H9 (cell line): ENCODE data around the gene KDM4F. TPM values are rescaled to one million over a fixed set of nuclear protein-coding genes. Genes with fewer than 3 reads are reported as not detected.

Experiments
- DNase-seq: peaks from one replicate; pipeline ENCODE4 v3.0.0-alpha.2; 2017
- H2AFZ ChIP-seq: one replicate; pipeline ENCODE4 v1.6.1; 2013; ENCODE audit warnings: mild to moderate bottlenecking, low read length, control low read depth, moderate library complexity
- H2AK5ac ChIP-seq: 2 replicates; pipeline ENCODE4 v1.6.1; 2013; ENCODE audit warnings: low read length, control low read depth, mixed read lengths; ENCODE audit not compliant: insufficient read length
- H2BK120ac ChIP-seq: one replicate; pipeline ENCODE4 v1.6.1; 2013; ENCODE audit warnings: low read depth, mild to moderate bottlenecking, low read length, control low read depth, inconsistent platforms; ENCODE audit not compliant: poor library complexity, severe bottlenecking
- H2BK12ac ChIP-seq: 2 replicates; pipeline ENCODE4 v1.6.1; 2013; ENCODE audit warnings: low read length, control low read depth, mixed read lengths, low read depth; ENCODE audit not compliant: insufficient read length
- H2BK15ac ChIP-seq: 2 replicates; pipeline ENCODE4 v1.6.1; 2013; ENCODE audit warnings: low read depth, low read length, control low read depth
- H2BK20ac ChIP-seq: one replicate; pipeline ENCODE4 v1.6.1; 2013; ENCODE audit warnings: low read depth, mild to moderate bottlenecking, low read length, control low read depth, inconsistent platforms; ENCODE audit not compliant: poor library complexity, severe bottlenecking
- H2BK5ac ChIP-seq: 2 replicates; pipeline ENCODE4 v1.6.1; 2013; ENCODE audit warnings: low read length, control low read depth, mixed read lengths; ENCODE audit not compliant: insufficient read length
- H3K14ac ChIP-seq: 2 replicates; pipeline ENCODE4 v1.6.1; 2013; ENCODE audit warnings: low read length, control low read depth; ENCODE audit not compliant: insufficient read depth
- H3K18ac ChIP-seq: 2 replicates; pipeline ENCODE4 v1.6.1; 2013; ENCODE audit warnings: low read depth, mild to moderate bottlenecking, mixed read lengths, low read length, control low read depth; ENCODE audit not compliant: insufficient read length
- H3K23ac ChIP-seq: 2 replicates; pipeline ENCODE4 v1.6.1; 2013; ENCODE audit warnings: low read length, control low read depth, mixed read lengths, low read depth; ENCODE audit not compliant: insufficient read length
- H3K23me2 ChIP-seq: 2 replicates; pipeline ENCODE4 v1.6.1; 2013; ENCODE audit warnings: low read depth, mild to moderate bottlenecking, mixed read lengths, low read length, control low read depth; ENCODE audit not compliant: insufficient read length, poor library complexity, severe bottlenecking
- H3K27ac ChIP-seq: 2 replicates; pipeline ENCODE4 v1.5.1; 2013; ENCODE audit warnings: low read length, control low read depth, mixed read lengths, low read depth; ENCODE audit not compliant: insufficient read length
- H3K27me3 ChIP-seq: 2 replicates; pipeline ENCODE4 v1.6.1; 2013; ENCODE audit warnings: low read length, control low read depth, inconsistent platforms; ENCODE audit not compliant: insufficient read depth
- H3K4ac ChIP-seq: 2 replicates; pipeline ENCODE4 v1.6.1; 2013; ENCODE audit warnings: low read depth, mild to moderate bottlenecking, control low read depth, inconsistent platforms, low read length, moderate library complexity
- H3K4me1 ChIP-seq: 2 replicates; pipeline ENCODE4 v1.6.1; 2013; ENCODE audit warnings: low read length, control low read depth, inconsistent platforms; ENCODE audit not compliant: insufficient read depth
- H3K4me2 ChIP-seq: 2 replicates; pipeline ENCODE4 v1.6.1; 2013; ENCODE audit warnings: low read length, control low read depth, mixed read lengths; ENCODE audit not compliant: insufficient read length, insufficient read depth
- H3K56ac ChIP-seq: 2 replicates; pipeline ENCODE4 v1.6.1; 2013; ENCODE audit warnings: low read depth, mild to moderate bottlenecking, mixed read lengths, low read length, control low read depth; ENCODE audit not compliant: insufficient read length
- H3K79me1 ChIP-seq: 2 replicates; pipeline ENCODE4 v1.6.1; 2013; ENCODE audit warnings: low read depth, mild to moderate bottlenecking, moderate library complexity, low read length, control low read depth, inconsistent platforms; ENCODE audit not compliant: insufficient read depth, poor library complexity, severe bottlenecking
- H3K79me2 ChIP-seq: 2 replicates; pipeline ENCODE4 v1.6.1; 2013; ENCODE audit warnings: low read length, control low read depth, inconsistent platforms; ENCODE audit not compliant: insufficient read depth
- H3K9ac ChIP-seq: 2 replicates; pipeline ENCODE4 v1.6.1; 2013; ENCODE audit warnings: low read length, control low read depth, mixed read lengths; ENCODE audit not compliant: insufficient read length; ENCODE audit errors: extremely low read depth
- H3K9me3 ChIP-seq: one replicate; pipeline ENCODE4 v1.6.1; 2013; ENCODE audit warnings: low read depth, low read length, inconsistent platforms; ENCODE audit not compliant: control insufficient read depth
- H3T11ph ChIP-seq: one replicate; pipeline ENCODE4 v1.6.1; 2013; ENCODE audit warnings: mild to moderate bottlenecking, low read length, control low read depth, inconsistent platforms
- H4K20me1 ChIP-seq: one replicate; pipeline ENCODE4 v1.6.1; 2013; ENCODE audit not compliant: control insufficient read depth, insufficient read length, insufficient read depth
- H4K5ac ChIP-seq: 2 replicates; pipeline ENCODE4 v1.6.1; 2013; ENCODE audit warnings: low read depth, mild to moderate bottlenecking, mixed read lengths, low read length, control low read depth; ENCODE audit not compliant: insufficient read length
- H4K8ac ChIP-seq: replicated peaks from 2 replicates; pipeline ENCODE4 v1.6.1; 2013; ENCODE audit warnings: low read length, control low read depth, mixed read lengths, low read depth; ENCODE audit not compliant: insufficient read length
- H4K91ac ChIP-seq: 2 replicates; pipeline ENCODE4 v1.6.1; 2013; ENCODE audit warnings: low read depth, mild to moderate bottlenecking, moderate library complexity, mixed read lengths, low read length, control low read depth; ENCODE audit not compliant: insufficient read length
- H3K27ac Mint-ChIP-seq, 3 experiments: 2 replicates in 2 of 3; 3 replicates in 1 of 3; pipeline ENCODE4 v1.8.0; 2020 to 2021; ENCODE audit warnings: mixed read lengths in 3 of 3, mild to moderate bottlenecking in 1 of 3, moderate library complexity in 1 of 3
- H3K27me3 Mint-ChIP-seq: 2 replicates; pipeline ENCODE4 v1.8.0; 2021; ENCODE audit warnings: low read depth, mild to moderate bottlenecking, moderate library complexity, mixed read lengths
- H3K36me3 Mint-ChIP-seq, 3 experiments: 2 replicates in 2 of 3; 3 replicates in 1 of 3; pipeline ENCODE4 v1.8.0; 2020 to 2021; ENCODE audit warnings: low read depth in 3 of 3, mixed read lengths in 3 of 3; ENCODE audit not compliant: insufficient read depth in 1 of 3
- H3K4me1 Mint-ChIP-seq, 2 experiments: 2 replicates each; pipeline ENCODE4 v1.8.0; 2020; ENCODE audit warnings: mixed read lengths in 2 of 2
- H3K4me3 Mint-ChIP-seq, 2 experiments: 2 replicates in 1 of 2; 3 replicates in 1 of 2; pipeline ENCODE4 v1.8.0; 2020 to 2021; ENCODE audit warnings: mild to moderate bottlenecking in 2 of 2, mixed read lengths in 2 of 2, moderate library complexity in 1 of 2
- H3K9me3 Mint-ChIP-seq, 2 experiments: 2 replicates in 1 of 2; 3 replicates in 1 of 2; pipeline ENCODE4 v1.8.0; 2020; ENCODE audit warnings: mild to moderate bottlenecking in 2 of 2, mixed read lengths in 2 of 2, moderate library complexity in 1 of 2
- WGBS: extraction: QIAGEN DNeasy Blood & Tissue Kit; methylation state at CpG from one replicate; pipeline ENCODE4 v1.1.7; 2013; ENCODE audit warnings: missing lambda C conversion rate, low lambda C conversion rate, mixed read lengths; ENCODE audit not compliant: insufficient read length; ENCODE audit errors: extremely low coverage; 5-methylcytosine and 5-hydroxymethylcytosine counted together
- total RNA-seq: library from RNA; stranded (reverse); gene quantifications from 2 replicates; pipeline ENCODE4 v1.2.1, GENCODE V29; 2021
- TF ChIP-seq, protein P1 (sequence below): fragments of 200-600 bp; sonication (generic); conservative IDR thresholded peaks from 3 replicates; pipeline ENCODE4 v1.8.0; 2021; ENCODE audit warnings: antibody characterized with exemption, mild to moderate bottlenecking

The KDM4F gene
- total RNA-seq, 1 experiment from 2014 or later: not detected

DNA sequence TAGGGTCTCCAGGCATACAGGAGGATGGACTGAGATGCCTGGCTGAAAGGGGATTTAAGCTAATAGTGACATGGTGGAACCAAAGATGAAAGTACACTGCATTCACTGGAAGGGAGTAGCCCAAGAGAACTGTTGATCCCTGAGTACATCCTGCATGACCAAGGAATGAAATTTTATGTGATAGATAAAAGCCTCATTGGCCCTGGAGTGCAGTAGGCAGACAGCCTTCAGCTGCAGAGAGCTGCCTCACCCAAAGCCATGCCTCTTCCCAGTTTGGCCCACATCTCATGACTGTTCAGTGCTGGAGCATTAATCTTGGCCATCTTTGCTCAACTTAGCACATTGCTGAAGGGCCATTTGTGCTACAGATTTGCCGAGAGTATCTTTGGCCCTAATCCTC is 16.2 kb upstream of the KDM4F start:
- Histone ChIP-seq H3T11ph (no peak overlapping the region), H2AK5ac (no peak overlapping the region), H3K4me2 (no peak overlapping the region), H2BK120ac (no peak overlapping the region), H2BK12ac (no peak overlapping the region), H3K56ac (no peak overlapping the region), H4K20me1 (no peaks in the 10 kb centered on the region), H3K23ac (no peak overlapping the region), H3K79me1 (no peaks in the 10 kb centered on the region), H4K8ac (no peak overlapping the region), H2BK15ac (no peak overlapping the region), H2AFZ (no peak overlapping the region), H2BK20ac (no peak overlapping the region), H4K91ac (no peak overlapping the region), H3K18ac (no peak overlapping the region), H3K4ac (no peak overlapping the region), H3K9ac (no peak overlapping the region), H4K5ac (no peak overlapping the region), H3K9me3 (no peaks in the 10 kb centered on the region), H3K27ac (no peak overlapping the region), H3K79me2 (no peaks in the 10 kb centered on the region), H3K27me3 (no peaks in the 10 kb centered on the region), H3K14ac (no peak overlapping the region), H3K4me1 (no peaks in the 10 kb centered on the region), H3K23me2 (no peaks in the 10 kb centered on the region), H2BK5ac (no peak overlapping the region)
- no peak overlapping the region for H3K4me3 Mint-ChIP-seq
- TF ChIP-seq, protein P1, sequence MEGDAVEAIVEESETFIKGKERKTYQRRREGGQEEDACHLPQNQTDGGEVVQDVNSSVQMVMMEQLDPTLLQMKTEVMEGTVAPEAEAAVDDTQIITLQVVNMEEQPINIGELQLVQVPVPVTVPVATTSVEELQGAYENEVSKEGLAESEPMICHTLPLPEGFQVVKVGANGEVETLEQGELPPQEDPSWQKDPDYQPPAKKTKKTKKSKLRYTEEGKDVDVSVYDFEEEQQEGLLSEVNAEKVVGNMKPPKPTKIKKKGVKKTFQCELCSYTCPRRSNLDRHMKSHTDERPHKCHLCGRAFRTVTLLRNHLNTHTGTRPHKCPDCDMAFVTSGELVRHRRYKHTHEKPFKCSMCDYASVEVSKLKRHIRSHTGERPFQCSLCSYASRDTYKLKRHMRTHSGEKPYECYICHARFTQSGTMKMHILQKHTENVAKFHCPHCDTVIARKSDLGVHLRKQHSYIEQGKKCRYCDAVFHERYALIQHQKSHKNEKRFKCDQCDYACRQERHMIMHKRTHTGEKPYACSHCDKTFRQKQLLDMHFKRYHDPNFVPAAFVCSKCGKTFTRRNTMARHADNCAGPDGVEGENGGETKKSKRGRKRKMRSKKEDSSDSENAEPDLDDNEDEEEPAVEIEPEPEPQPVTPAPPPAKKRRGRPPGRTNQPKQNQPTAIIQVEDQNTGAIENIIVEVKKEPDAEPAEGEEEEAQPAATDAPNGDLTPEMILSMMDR: no peak
- H3K27me3 Mint-ChIP-seq: peaks cover 7% of the 10 kb centered on the region
- H3K27ac Mint-ChIP-seq: no peak overlapping the region
- no CpG with 5 or more reads among the region's 1 CpG for WGBS
- peaks cover 0 to under 1% (median 0%) of the 10 kb centered on the region in 3 experiments; a peak in 1 of 7 replicates for H3K36me3 Mint-ChIP-seq
- no peak for DNase-seq
- H3K4me1 Mint-ChIP-seq: no peaks in the 10 kb centered on the region
- peaks cover 0 to 2% of the 10 kb centered on the region in 2 experiments; a peak in 3 of 5 replicates for H3K9me3 Mint-ChIP-seq
